Gastroesophageal sphincter (tissue), 4 donors: Measurements from ENCODE around the gene PRKD1. TPM values are rescaled to one million over a fixed set of nuclear protein-coding genes. Genes with fewer than 3 reads are reported as not detected.
A peak's percentile ranks its signal among the peaks of the same experiment; 100 is the strongest.

Source experiments
- ATAC-seq: fragments of 150-250 bp; one replicate; pipeline ENCODE4 v1.9.1; 2016; ENCODE audit warnings: mild to moderate bottlenecking, moderate library complexity
- H3K27ac ChIP-seq, 4 donors: fragments of 200-600 bp; sonication (generic) in 3 of 4; 1 replicate in 3 of 4; 2 replicates in 1 of 4; pipeline ENCODE4 v1.5.1; 2016 to 2019
- H3K27me3 ChIP-seq: fragments of 200-600 bp; sonication (generic); one replicate; pipeline ENCODE4 v1.5.1; 2019
- H3K36me3 ChIP-seq, 2 donors: fragments of 200-600 bp; sonication (generic); one replicate each; pipeline ENCODE4 v1.5.1; 2019; ENCODE audit warnings: control low read depth in 1 of 2
- H3K4me1 ChIP-seq, 3 donors: fragments of 200-600 bp; sonication (generic); 1 replicate in 2 of 3; 2 replicates in 1 of 3; pipeline ENCODE4 v1.5.1; 2016 to 2019; ENCODE audit warnings: control low read depth in 2 of 3
- H3K4me3 ChIP-seq, 2 donors: fragments of 200-600 bp; sonication (generic); one replicate each; pipeline ENCODE4 v1.5.1; 2019; ENCODE audit warnings: mild to moderate bottlenecking in 1 of 2, moderate library complexity in 1 of 2
- H3K9me3 ChIP-seq, 3 donors: fragments of 200-600 bp; sonication (generic); one replicate each; pipeline ENCODE4 v1.5.1; 2017 to 2019; ENCODE audit warnings: control low read depth in 2 of 3
- EP300 ChIP-seq: sonication (generic); formaldehyde crosslinking; IDR thresholded peaks from one replicate; pipeline ENCODE4 v1.6.1; 2017; ENCODE audit warnings: antibody characterized with exemption, mild to moderate bottlenecking
- POLR2A ChIP-seq, 2 donors: fragments of 450-650 bp; IDR thresholded peaks; one replicate each; pipeline ENCODE4 v1.6.1; 2017; ENCODE audit warnings: antibody characterized with exemption in 2 of 2, mild to moderate bottlenecking in 2 of 2, moderate library complexity in 1 of 2
- POLR2AphosphoS5 ChIP-seq: sonication (generic); formaldehyde crosslinking; IDR thresholded peaks from one replicate; pipeline ENCODE4 v1.6.1; 2017; ENCODE audit warnings: antibody characterized with exemption
- WGBS, 2 donors: methylation state at CpG; one replicate each; pipeline ENCODE4 v1.1.5; 2018; ENCODE audit warnings: low coverage in 1 of 2; 5-methylcytosine and 5-hydroxymethylcytosine counted together
- total RNA-seq, 4 donors: library from RNA; depleted of rRNA; stranded (reverse); fragments of >200 nt; gene quantifications; one replicate each; pipeline ENCODE4 v1.1.0, GENCODE V29; 2016
- TF ChIP-seq, protein P1 (sequence below), 4 experiments: fragments of 200-600 bp in 2 of 4; fragments of 450-650 bp in 2 of 4; sonication (generic) in 1 of 4; IDR thresholded peaks; one replicate each; pipeline ENCODE4 v1.5.1; 2017 to 2019; ENCODE audit warnings: antibody characterized with exemption in 4 of 4, mild to moderate bottlenecking in 2 of 4, moderate library complexity in 2 of 4

The PRKD1 gene
- total RNA-seq, 4 donors from 2014 or later = 11.9 to 14.3 (median 12.6) TPM

DNA sequence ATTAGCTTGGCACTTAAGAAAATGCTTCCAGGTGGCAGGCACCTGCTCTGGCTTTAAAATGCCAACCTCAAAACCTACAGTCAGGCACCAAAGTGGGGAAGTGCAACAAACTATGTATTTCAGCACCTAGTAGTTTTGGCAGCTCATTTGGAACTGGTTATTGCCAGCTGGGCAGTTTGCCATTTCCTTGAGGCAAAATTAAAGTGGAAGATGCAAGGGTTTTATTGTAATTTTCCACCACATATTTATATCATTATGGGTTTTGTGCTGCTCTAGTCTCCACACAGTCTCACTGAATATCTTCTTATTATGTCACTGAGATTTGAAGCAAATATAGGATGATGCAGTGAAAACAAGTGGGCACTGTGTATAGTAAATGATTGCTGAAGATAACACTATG lies 117.0 kb downstream of the PRKD1 start:
- ATAC-seq = no peak
- H3K4me1 ChIP-seq = peaks cover 0 to 28% (median 6%) of the 10 kb centered on the region in 3 donors
- H3K36me3 ChIP-seq = no peaks in the 10 kb centered on the region
- H3K27ac ChIP-seq = no peak overlapping the region
- TF ChIP-seq POLR2A (IDR thresholded peaks at IDR 0.05) (no peak), POLR2AphosphoS5 (no peak), EP300 (no peak)
- TF ChIP-seq, protein P1, sequence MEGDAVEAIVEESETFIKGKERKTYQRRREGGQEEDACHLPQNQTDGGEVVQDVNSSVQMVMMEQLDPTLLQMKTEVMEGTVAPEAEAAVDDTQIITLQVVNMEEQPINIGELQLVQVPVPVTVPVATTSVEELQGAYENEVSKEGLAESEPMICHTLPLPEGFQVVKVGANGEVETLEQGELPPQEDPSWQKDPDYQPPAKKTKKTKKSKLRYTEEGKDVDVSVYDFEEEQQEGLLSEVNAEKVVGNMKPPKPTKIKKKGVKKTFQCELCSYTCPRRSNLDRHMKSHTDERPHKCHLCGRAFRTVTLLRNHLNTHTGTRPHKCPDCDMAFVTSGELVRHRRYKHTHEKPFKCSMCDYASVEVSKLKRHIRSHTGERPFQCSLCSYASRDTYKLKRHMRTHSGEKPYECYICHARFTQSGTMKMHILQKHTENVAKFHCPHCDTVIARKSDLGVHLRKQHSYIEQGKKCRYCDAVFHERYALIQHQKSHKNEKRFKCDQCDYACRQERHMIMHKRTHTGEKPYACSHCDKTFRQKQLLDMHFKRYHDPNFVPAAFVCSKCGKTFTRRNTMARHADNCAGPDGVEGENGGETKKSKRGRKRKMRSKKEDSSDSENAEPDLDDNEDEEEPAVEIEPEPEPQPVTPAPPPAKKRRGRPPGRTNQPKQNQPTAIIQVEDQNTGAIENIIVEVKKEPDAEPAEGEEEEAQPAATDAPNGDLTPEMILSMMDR (IDR thresholded peaks at IDR 0.05) = no peak
- no peaks in the 10 kb centered on the region for H3K9me3 ChIP-seq
- no peaks in the 10 kb centered on the region for H3K27me3 ChIP-seq
- no peak overlapping the region for H3K4me3 ChIP-seq

DNA sequence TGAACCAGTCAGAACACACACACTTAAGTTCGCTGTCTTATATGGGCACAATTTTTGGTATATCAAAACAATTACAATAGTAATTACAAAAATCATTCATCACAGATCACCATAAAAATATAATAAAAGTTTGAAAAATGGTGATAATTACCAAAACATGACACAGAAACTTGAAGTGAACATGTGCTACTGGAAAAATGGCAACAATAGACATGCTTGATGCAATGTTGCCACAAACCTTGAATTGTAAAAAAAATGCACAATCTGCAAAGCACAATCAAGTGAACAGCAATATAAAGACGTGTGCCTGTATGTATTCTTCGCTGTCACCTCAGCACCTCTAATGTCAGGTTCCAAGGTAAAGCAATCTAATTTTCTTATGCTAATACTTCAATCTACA lies 117.6 kb downstream of the PRKD1 start:
- WGBS, 2 donors = 89 to 94% methylated on average over 3 of the region's 3 CpGs
- Histone ChIP-seq H3K4me1 (peaks cover under 1 to 34% (median 9%) of the 10 kb centered on the region in 3 donors), H3K9me3 (no peaks in the 10 kb centered on the region), H3K27ac (no peak overlapping the region), H3K4me3 (no peak overlapping the region), H3K27me3 (no peaks in the 10 kb centered on the region), H3K36me3 (no peaks in the 10 kb centered on the region)
- no peak for ATAC-seq
- TF ChIP-seq EP300 = no peak
- no peak for TF ChIP-seq POLR2A (IDR thresholded peaks at IDR 0.05)
- TF ChIP-seq POLR2AphosphoS5 = no peak

DNA sequence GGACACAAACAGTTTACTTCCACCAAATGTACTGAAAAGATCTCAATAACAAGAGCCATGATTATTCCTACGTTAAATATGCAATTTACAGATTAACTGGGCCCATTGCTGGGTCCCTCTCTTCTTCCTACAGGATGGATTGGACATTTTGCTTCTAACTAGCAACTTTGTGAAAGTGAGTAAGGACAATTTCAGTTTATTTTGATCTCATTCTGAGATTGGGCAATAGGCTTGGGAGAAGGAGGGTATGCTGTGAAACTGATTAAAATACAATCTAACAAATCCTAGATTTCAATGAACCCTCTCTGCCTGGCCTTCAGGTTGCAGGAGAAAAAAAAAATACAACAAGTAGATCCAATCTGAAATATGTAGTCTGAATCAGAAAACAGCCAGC lies 121.5 kb downstream of the PRKD1 start:
- Histone ChIP-seq H3K27me3 (no peaks in the 10 kb centered on the region), H3K4me1 (peaks cover 3 to 29% (median 9%) of the 10 kb centered on the region in 3 donors), H3K27ac (no peak overlapping the region), H3K36me3 (no peaks in the 10 kb centered on the region), H3K4me3 (no peak overlapping the region), H3K9me3 (no peaks in the 10 kb centered on the region)
- ATAC-seq = peak; percentile 27
- TF ChIP-seq EP300 (no peak), POLR2A (IDR thresholded peaks at IDR 0.05) (no peak), POLR2AphosphoS5 (no peak)
- TF ChIP-seq, protein P1 (IDR thresholded peaks at IDR 0.05) = no peak
- WGBS, 2 donors = 94 to 100% methylated on average over 1 of the region's 1 CpG

DNA sequence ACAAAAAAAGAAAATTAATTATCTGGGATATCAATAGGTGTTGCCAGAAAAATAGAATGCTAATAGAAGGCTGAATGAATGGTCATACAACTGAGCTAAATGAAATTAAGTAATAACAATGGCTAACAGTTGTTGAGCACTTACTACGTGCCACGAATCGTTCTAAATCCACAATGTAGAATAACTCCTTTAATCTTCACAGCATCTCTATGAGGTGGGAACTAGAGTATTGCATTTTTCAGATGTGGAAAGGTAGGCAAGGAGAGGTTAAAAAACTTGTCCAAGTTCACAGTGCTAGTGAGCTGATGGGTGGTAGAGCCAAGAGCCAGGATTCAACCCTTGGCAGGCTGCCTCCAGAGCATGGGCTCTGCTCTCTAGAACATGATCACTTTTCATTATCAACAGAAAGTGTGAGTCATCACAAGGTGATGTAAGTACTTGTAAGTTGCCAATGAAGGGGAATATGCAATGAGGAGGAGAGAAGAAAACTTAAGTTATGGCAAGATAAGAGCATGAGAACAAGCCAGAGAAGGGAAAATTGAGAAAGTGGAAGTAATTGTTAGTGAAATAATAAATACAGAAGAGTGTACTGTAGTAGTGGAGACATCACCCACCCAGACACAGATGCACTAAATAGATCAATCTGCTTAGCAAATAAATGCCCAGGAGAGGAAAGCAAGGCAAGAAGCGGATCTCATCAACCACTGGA lies 122.1 kb downstream of the PRKD1 start:
- Histone ChIP-seq H3K36me3 (no peaks in the 10 kb centered on the region), H3K27ac (no peak overlapping the region), H3K9me3 (no peaks in the 10 kb centered on the region), H3K4me1 (peaks cover 3 to 24% (median 6%) of the 10 kb centered on the region in 3 donors), H3K4me3 (no peak overlapping the region), H3K27me3 (no peaks in the 10 kb centered on the region)
- 81 to 89% methylated on average over 4 of the region's 4 CpGs for WGBS, 2 donors
- peak; percentile 88 for ATAC-seq
- TF ChIP-seq EP300 (no peak), POLR2AphosphoS5 (peak; percentile 46)

DNA sequence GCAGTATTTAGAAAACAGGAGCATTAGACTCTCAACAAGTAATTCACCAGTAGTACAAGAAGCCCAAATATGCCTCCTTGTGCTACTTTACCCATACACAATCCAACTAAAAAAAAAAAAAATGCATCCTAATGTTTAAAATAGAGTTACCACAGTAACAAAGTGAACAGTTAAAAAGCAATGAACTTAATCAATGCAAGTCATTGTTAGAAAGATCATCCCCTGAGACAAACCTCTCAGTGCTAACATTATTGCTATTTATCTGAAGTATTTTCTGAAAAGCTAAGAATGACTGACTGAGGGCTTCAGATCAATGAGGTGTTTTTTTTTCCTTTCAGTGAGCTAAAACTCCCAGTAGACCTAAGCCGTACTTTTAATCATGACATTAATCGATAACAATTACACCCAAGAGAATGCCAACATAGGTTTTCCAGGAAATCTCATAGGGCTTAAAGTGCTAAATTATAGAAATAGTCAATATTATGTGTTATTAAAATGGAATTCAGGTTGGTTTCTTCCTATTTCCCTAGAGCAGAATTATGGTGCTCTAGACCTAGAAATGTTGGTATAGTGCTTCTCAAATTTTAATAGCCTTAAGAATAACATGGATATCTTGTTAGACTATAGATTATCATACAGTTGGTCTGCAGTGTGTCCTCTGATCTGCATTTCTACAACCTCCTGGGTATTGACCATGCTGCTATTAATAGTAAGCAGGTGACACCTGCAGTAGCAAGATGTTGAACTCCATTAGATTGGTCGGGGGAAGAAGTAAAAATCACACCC lies 123.0 kb downstream of the PRKD1 start:
- H3K27ac ChIP-seq = no peak overlapping the region
- H3K27me3 ChIP-seq = no peaks in the 10 kb centered on the region
- TF ChIP-seq POLR2A (IDR thresholded peaks at IDR 0.05) (no peak), POLR2AphosphoS5 (no peak), EP300 (no peak)
- TF ChIP-seq, protein P1 (IDR thresholded peaks at IDR 0.05) = no peak
- H3K9me3 ChIP-seq = no peaks in the 10 kb centered on the region
- H3K4me3 ChIP-seq = no peak overlapping the region
- no peak for ATAC-seq
- 91 to 97% methylated on average over 3 of the region's 3 CpGs for WGBS, 2 donors
- H3K4me1 ChIP-seq = peaks cover 3 to 24% (median 5%) of the 10 kb centered on the region in 3 donors
- no peaks in the 10 kb centered on the region for H3K36me3 ChIP-seq
